Stimulated activated CD4-positive, alpha-beta T cell treated with anti-CD3 and anti-CD28 coated beads, Interleukin-1b, Interleukin-23, amount 100 ng/mL, for 1 hour (primary cell): ENCODE results near the gene ZNF878.

ENCODE experiments used
- DNase-seq, 2 donors: peaks; one replicate each; pipeline ENCODE4 v3.0.0-alpha.2; 2020; ENCODE audit warnings: low read depth in 2 of 2

Gene ZNF878

GRCh38 chr19:12035220-12036172, 17.3 kb downstream of the ZNF878 start, which contains the start of gene ZNF433:
ZNF433 (minus strand) TSS chr19:12035679; CDS start chr19:12035539, 140 bp downstream.
- DNase-seq: peak; percentile 8 to 66

- DNase-seq: no peak
Measured at GRCh38 chr19:12034620-12035019, 18.1 kb downstream of the ZNF878 start.

GRCh38 chr19:12034198-12034597, 18.6 kb downstream of the ZNF878 start:
- no peak for DNase-seq

GRCh38 chr19:12015753-12016116, 37.0 kb downstream of the ZNF878 start:
- DNase-seq: no peak

- DNase-seq: no peak
Measured at GRCh38 chr19:12015015-12015752, 37.6 kb downstream of the ZNF878 start.

DNA sequence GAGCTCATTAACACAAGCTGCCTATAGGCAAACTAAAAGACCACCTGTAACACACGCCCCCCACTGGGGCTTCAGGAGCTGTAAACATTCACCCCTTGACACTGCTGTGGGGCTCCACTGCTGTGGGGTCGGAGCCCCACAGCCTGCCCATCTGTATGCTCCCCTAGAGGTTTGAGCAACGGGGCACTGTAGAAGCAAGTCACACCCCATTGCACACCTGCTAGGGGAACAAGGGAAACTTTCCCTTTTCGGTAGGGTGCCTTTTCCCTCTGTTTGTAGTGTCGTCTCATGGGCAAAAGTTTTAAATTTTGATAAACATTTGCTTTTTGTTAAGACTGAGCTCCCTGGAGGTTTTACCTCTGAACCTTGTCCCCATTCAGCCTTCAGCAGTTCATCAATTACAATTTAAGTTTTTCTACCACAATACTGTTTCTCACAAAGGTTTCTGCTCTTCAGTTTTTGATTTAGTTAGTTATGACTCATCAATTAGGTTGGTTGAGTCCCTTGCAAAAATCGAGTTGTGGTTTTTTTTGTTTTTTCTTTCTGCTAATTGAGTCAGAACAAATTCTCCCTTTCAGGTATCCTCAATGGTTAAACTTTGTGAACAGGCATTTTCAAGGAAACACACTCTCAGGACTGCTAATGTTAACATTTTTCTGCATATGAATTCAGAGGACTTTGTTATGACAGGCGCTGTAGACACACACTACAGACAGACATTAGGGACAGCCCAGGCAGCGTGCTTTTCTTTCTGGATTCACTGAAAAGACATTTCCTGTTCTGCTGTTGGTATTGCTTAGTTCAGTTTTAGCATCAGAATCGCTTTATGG, 52.4 kb downstream of the ZNF878 start:
- no peak for DNase-seq

DNA sequence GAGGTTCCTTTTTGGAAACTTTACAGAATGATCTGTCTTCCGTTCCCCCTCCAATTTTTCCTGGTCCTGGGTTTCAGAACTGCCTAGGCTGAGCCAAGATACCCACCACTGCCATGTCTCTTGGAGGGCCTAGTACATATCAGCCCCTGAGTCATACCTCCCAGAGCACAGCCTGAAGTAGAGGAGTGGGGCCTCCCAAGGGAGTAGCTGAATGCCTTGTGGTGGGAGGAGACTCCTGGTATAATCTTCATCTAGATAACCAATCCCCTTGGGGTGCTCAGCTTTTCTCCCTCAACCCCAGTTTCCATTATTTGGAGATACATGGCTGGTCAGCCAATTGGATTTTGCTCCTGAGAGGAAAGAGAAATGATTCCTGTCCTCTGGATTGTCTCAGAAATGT, 57.6 kb downstream of the ZNF878 start:
- no peak for DNase-seq
